SK-N-SH treated with all-trans-retinoic acid at 6 μM for 48 hours (cell line): Measurements from ENCODE around the gene CST9L.

Source experiments
- RARB ChIP-seq: fragments of 250-450 bp; sonication (Bioruptor Pico); IDR thresholded peaks from 2 replicates; pipeline ENCODE4 v1.8.0; 2021; ENCODE audit warnings: mild to moderate bottlenecking, moderate library complexity
- SNAI2 ChIP-seq: fragments of 250-450 bp; sonication (Bioruptor Pico); IDR thresholded peaks from 2 replicates; pipeline ENCODE4 v1.5.0; 2020; ENCODE audit warnings: mild to moderate bottlenecking, moderate library complexity
- TCF4 ChIP-seq: fragments of 250-450 bp; sonication (Bioruptor Pico); IDR thresholded peaks from 2 replicates; pipeline ENCODE4 v1.8.0; 2021; ENCODE audit warnings: mild to moderate bottlenecking, moderate library complexity, borderline replicate concordance
- ZC3H10 ChIP-seq: fragments of 250-450 bp; sonication (Bioruptor Pico); IDR thresholded peaks from 2 replicates; pipeline ENCODE4 v1.5.1; 2021; ENCODE audit warnings: mild to moderate bottlenecking, moderate library complexity
- ZFP30 ChIP-seq: fragments of 450-650 bp; formaldehyde crosslinking; IDR thresholded peaks from 2 replicates; pipeline ENCODE4 v1.5.0; 2022; ENCODE audit warnings: mild to moderate bottlenecking, moderate library complexity
- ZNF565 ChIP-seq: fragments of 450-650 bp; formaldehyde crosslinking; conservative IDR thresholded peaks from 2 replicates; pipeline ENCODE4 v1.5.0; 2020; ENCODE audit warnings: low read depth, mild to moderate bottlenecking, moderate library complexity
- TF ChIP-seq, protein P1 (sequence below): fragments of 250-450 bp; sonication (Bioruptor Pico); IDR thresholded peaks from 2 replicates; pipeline ENCODE4 v1.5.0; 2020; ENCODE audit warnings: mild to moderate bottlenecking, moderate library complexity
- TF ChIP-seq, protein P2 (sequence below): fragments of 250-450 bp; sonication (Bioruptor Pico); IDR thresholded peaks from 2 replicates; pipeline ENCODE4 v1.5.1; 2020; ENCODE audit warnings: low read depth, mild to moderate bottlenecking, moderate library complexity
- TF ChIP-seq, protein P3 (sequence below): fragments of 250-450 bp; sonication (Bioruptor Pico); IDR thresholded peaks from 2 replicates; pipeline ENCODE4 v1.8.0; 2021; ENCODE audit warnings: low read depth, mild to moderate bottlenecking, moderate library complexity, borderline replicate concordance
- TF ChIP-seq, protein P4 (sequence below): fragments of 250-450 bp; sonication (Bioruptor Pico); IDR thresholded peaks from 2 replicates; pipeline ENCODE4 v1.8.0; 2020; ENCODE audit warnings: mild to moderate bottlenecking, moderate library complexity, borderline replicate concordance

DNA sequence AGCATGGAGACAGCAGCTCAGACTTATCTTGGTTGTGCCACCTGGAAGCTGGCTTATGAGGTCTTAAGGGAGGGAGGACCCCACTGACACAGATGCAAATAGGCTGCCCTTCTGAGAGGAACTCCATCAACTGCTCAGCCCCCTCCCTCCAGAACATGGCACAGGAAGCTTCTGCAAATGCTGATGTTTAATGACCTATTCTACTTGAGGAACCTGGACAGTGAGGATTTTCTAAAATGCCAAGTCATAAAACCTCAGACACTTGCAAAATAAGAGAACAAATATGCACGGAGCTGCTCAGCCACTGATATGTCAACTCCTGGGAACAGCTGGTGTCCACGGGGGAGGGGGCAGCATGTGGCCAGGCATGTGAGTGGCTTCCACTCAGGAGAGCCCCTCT lies 34.0 kb upstream of the CST9L start:
- TF ChIP-seq SNAI2 (CRISPR knock-in tag) (no peak), ZNF565 (CRISPR knock-in tag) (no peak), RARB (CRISPR knock-in tag) (no peak), ZC3H10 (CRISPR knock-in tag) (no peak), ZFP30 (no peak), TCF4 (CRISPR knock-in tag) (no peak)
- TF ChIP-seq, protein P1, sequence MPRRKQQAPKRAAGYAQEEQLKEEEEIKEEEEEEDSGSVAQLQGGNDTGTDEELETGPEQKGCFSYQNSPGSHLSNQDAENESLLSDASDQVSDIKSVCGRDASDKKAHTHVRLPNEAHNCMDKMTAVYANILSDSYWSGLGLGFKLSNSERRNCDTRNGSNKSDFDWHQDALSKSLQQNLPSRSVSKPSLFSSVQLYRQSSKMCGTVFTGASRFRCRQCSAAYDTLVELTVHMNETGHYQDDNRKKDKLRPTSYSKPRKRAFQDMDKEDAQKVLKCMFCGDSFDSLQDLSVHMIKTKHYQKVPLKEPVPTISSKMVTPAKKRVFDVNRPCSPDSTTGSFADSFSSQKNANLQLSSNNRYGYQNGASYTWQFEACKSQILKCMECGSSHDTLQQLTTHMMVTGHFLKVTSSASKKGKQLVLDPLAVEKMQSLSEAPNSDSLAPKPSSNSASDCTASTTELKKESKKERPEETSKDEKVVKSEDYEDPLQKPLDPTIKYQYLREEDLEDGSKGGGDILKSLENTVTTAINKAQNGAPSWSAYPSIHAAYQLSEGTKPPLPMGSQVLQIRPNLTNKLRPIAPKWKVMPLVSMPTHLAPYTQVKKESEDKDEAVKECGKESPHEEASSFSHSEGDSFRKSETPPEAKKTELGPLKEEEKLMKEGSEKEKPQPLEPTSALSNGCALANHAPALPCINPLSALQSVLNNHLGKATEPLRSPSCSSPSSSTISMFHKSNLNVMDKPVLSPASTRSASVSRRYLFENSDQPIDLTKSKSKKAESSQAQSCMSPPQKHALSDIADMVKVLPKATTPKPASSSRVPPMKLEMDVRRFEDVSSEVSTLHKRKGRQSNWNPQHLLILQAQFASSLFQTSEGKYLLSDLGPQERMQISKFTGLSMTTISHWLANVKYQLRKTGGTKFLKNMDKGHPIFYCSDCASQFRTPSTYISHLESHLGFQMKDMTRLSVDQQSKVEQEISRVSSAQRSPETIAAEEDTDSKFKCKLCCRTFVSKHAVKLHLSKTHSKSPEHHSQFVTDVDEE = no peak
- TF ChIP-seq, protein P2, sequence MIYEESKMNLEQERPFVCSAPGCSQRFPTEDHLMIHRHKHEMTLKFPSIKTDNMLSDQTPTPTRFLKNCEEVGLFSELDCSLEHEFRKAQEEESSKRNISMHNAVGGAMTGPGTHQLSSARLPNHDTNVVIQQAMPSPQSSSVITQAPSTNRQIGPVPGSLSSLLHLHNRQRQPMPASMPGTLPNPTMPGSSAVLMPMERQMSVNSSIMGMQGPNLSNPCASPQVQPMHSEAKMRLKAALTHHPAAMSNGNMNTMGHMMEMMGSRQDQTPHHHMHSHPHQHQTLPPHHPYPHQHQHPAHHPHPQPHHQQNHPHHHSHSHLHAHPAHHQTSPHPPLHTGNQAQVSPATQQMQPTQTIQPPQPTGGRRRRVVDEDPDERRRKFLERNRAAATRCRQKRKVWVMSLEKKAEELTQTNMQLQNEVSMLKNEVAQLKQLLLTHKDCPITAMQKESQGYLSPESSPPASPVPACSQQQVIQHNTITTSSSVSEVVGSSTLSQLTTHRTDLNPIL = no peak
- TF ChIP-seq, protein P3, sequence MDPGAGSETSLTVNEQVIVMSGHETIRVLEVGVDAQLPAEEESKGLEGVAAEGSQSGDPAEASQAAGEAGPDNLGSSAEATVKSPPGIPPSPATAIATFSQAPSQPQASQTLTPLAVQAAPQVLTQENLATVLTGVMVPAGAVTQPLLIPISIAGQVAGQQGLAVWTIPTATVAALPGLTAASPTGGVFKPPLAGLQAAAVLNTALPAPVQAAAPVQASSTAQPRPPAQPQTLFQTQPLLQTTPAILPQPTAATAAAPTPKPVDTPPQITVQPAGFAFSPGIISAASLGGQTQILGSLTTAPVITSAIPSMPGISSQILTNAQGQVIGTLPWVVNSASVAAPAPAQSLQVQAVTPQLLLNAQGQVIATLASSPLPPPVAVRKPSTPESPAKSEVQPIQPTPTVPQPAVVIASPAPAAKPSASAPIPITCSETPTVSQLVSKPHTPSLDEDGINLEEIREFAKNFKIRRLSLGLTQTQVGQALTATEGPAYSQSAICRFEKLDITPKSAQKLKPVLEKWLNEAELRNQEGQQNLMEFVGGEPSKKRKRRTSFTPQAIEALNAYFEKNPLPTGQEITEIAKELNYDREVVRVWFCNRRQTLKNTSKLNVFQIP (CRISPR knock-in tag) = no peak
- TF ChIP-seq, protein P4, sequence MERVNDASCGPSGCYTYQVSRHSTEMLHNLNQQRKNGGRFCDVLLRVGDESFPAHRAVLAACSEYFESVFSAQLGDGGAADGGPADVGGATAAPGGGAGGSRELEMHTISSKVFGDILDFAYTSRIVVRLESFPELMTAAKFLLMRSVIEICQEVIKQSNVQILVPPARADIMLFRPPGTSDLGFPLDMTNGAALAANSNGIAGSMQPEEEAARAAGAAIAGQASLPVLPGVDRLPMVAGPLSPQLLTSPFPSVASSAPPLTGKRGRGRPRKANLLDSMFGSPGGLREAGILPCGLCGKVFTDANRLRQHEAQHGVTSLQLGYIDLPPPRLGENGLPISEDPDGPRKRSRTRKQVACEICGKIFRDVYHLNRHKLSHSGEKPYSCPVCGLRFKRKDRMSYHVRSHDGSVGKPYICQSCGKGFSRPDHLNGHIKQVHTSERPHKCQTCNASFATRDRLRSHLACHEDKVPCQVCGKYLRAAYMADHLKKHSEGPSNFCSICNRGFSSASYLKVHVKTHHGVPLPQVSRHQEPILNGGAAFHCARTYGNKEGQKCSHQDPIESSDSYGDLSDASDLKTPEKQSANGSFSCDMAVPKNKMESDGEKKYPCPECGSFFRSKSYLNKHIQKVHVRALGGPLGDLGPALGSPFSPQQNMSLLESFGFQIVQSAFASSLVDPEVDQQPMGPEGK = no peak
